ENCODE results near the gene C1QTNF12. TPM values are rescaled to one million over a fixed set of nuclear protein-coding genes. Genes with fewer than 3 reads are reported as not detected.
A peak's percentile ranks its signal among the peaks of the same experiment; 100 is the strongest.
"Not testable (repeated sequence)": the region's sequence is repeated elsewhere in the genome, so short reads cannot be mapped to it uniquely, and the experiment has no call there.

The C1QTNF12 gene
- polyA plus RNA-seq, 1 of the 3 experiments (the other 2 are of a cell fraction) = 0.59 TPM

GRCh38 chr1:1197188-1197500, 49.4 kb downstream of the C1QTNF12 start:
- Histone ChIP-seq H3K27me3 (ENCODE audit: insufficient read depth) (no peaks in the 10 kb centered on the region), H3K4me2 (no peak overlapping the region), H3K9ac (no peak overlapping the region), H3F3A (replicated peaks; ENCODE audit: insufficient read depth) (no peaks in the 10 kb centered on the region), H3K79me2 (ENCODE audit: insufficient read depth) (no peaks in the 10 kb centered on the region), H3K9me3 (no peaks in the 10 kb centered on the region), H3K4me3 (ENCODE audit: low read depth in 2 of 2, low read length in 1 of 2) (no peak overlapping the region), H3K4me1 (ENCODE audit: control insufficient read depth in 1 of 2, insufficient read depth in 2 of 2, low read depth in 1 of 2, low read length in 1 of 2) (no peaks in the 10 kb centered on the region), H2AFZ (ENCODE audit: low read depth) (no peak overlapping the region), H4K20me1 (ENCODE audit: insufficient read depth) (no peaks in the 10 kb centered on the region), H3K27ac (ENCODE audit: low read depth in 2 of 2, low read length in 1 of 2) (no peak overlapping the region), H3K36me3 (replicated peaks in 1 of 2; ENCODE audit: control insufficient read depth in 1 of 2, insufficient read depth in 2 of 2, low read length in 1 of 2) (no peaks in the 10 kb centered on the region), H3K9me2 (no peaks in the 10 kb centered on the region)
- CTCF ChIA-PET = interaction anchor here (3.1 kb wide), 1 partner anchor 75 kb away, joined by 14 read pairs; no protein-coding TSS in a partner anchor
- no peak for TF ChIP-seq TAF1 (IDR thresholded peaks at IDR 0.05; ENCODE audit: borderline replicate concordance, low read depth, low read length)
- no peak for TF ChIP-seq TCF12 (IDR thresholded peaks at IDR 0.05)
- TF ChIP-seq, protein P1, sequence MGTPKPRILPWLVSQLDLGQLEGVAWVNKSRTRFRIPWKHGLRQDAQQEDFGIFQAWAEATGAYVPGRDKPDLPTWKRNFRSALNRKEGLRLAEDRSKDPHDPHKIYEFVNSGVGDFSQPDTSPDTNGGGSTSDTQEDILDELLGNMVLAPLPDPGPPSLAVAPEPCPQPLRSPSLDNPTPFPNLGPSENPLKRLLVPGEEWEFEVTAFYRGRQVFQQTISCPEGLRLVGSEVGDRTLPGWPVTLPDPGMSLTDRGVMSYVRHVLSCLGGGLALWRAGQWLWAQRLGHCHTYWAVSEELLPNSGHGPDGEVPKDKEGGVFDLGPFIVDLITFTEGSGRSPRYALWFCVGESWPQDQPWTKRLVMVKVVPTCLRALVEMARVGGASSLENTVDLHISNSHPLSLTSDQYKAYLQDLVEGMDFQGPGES (IDR thresholded peaks at IDR 0.05; ENCODE audit: low read depth, low read length) = no peak
- no peak for TF ChIP-seq RAD21 (IDR thresholded peaks at IDR 0.05; ENCODE audit: low read length)
- TF ChIP-seq RFX5 (IDR thresholded peaks at IDR 0.05; ENCODE audit: low read length) = no peak
- TF ChIP-seq JUND (IDR thresholded peaks at IDR 0.05) = no peak
- peak; percentile 20 for DNase-seq
- WGBS (ENCODE audit: low lambda C conversion rate) = 81% methylated on average over 8 of the region's 8 CpGs
- POLR2A ChIA-PET = no interaction called here

DNA sequence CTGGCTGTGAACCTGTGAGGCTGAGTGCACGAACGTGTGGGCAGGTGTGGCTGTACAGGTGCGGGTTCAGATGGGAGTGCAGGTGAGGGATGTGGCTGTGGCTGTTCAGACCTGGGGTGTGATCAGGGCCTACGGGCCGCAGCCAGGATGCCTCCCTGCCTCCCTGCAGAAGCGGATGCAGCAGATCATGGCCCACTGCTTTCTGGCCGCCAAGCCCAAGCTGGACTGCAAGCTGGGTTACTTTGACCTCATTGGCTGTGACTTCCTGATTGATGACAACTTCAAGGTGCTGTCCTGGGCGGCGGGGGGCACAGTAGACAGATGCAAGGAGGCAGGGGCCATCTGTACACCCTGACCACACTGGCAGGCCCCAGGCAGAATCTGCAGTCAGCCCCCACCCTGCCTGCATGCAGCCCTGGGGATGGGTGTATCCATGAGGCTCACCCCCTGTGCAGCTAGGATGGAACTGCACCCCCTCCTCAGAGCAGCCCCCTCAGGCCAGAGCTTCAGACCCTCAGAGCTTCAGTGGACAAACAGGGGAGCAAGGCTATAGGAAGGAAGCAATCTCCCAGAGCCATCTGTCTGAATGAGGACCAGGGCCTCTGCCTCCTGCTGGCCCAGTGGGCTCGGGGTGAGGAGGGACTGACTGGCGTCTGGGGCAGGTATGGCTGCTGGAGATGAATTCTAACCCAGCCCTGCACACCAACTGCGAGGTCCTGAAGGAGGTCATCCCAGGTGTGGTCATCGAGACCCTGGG, 49.9 kb downstream of the C1QTNF12 start:
- CTCF ChIA-PET = interaction anchor here (0.8 to 3.1 kb wide), 2 partner anchors 22 to 75 kb away, joined by 3 to 14 read pairs; no protein-coding TSS in a partner anchor
- DNase-seq = peak; percentile 33

GRCh38 chr1:1195726-1196125, 50.8 kb downstream of the C1QTNF12 start:
- H4K20me1 ChIP-seq (ENCODE audit: insufficient read depth); H3K4me3 ChIP-seq (ENCODE audit: low read depth in 2 of 2, low read length in 1 of 2); DNase-seq; H2AFZ ChIP-seq (ENCODE audit: low read depth); H3K9ac ChIP-seq; H3K36me3 ChIP-seq (replicated peaks in 1 of 2; ENCODE audit: control insufficient read depth in 1 of 2, insufficient read depth in 2 of 2, low read length in 1 of 2); H3F3A ChIP-seq (replicated peaks; ENCODE audit: insufficient read depth); H3K4me2 ChIP-seq; H3K9me2 ChIP-seq; H3K79me2 ChIP-seq (ENCODE audit: insufficient read depth); H3K27me3 ChIP-seq (ENCODE audit: insufficient read depth); POLR2A ChIA-PET; H3K27ac ChIP-seq (ENCODE audit: low read depth in 2 of 2, low read length in 1 of 2); H3K9me3 ChIP-seq; H3K4me1 ChIP-seq (ENCODE audit: control insufficient read depth in 1 of 2, insufficient read depth in 2 of 2, low read depth in 1 of 2, low read length in 1 of 2): not testable (repeated sequence)
- 79% methylated on average over 6 of the region's 6 CpGs for WGBS (ENCODE audit: low lambda C conversion rate)
- CTCF ChIA-PET = interaction anchor here (3.1 kb wide), 1 partner anchor 74 kb away, joined by 14 read pairs; no protein-coding TSS in a partner anchor

More for the DNA sequence above, 49.9 kb downstream of the C1QTNF12 start:
- Histone ChIP-seq H3K36me3 (replicated peaks in 1 of 2; ENCODE audit: control insufficient read depth in 1 of 2, insufficient read depth in 2 of 2, low read length in 1 of 2) (no peaks in the 10 kb centered on the region), H3K4me1 (ENCODE audit: control insufficient read depth in 1 of 2, insufficient read depth in 2 of 2, low read depth in 1 of 2, low read length in 1 of 2) (no peaks in the 10 kb centered on the region), H3K27ac (ENCODE audit: low read depth in 2 of 2, low read length in 1 of 2) (no peak overlapping the region), H3K4me2 (no peak overlapping the region), H4K20me1 (ENCODE audit: insufficient read depth) (no peaks in the 10 kb centered on the region), H3K9me3 (no peaks in the 10 kb centered on the region), H3K79me2 (ENCODE audit: insufficient read depth) (no peaks in the 10 kb centered on the region), H3K9me2 (no peaks in the 10 kb centered on the region), H2AFZ (ENCODE audit: low read depth) (no peak overlapping the region), H3K4me3 (ENCODE audit: low read depth in 2 of 2, low read length in 1 of 2) (no peak overlapping the region), H3K27me3 (ENCODE audit: insufficient read depth) (no peaks in the 10 kb centered on the region; the same call in 1 of the 2 replicates), H3K9ac (no peak overlapping the region), H3F3A (replicated peaks; ENCODE audit: insufficient read depth) (no peaks in the 10 kb centered on the region)
- TF ChIP-seq, protein P2, sequence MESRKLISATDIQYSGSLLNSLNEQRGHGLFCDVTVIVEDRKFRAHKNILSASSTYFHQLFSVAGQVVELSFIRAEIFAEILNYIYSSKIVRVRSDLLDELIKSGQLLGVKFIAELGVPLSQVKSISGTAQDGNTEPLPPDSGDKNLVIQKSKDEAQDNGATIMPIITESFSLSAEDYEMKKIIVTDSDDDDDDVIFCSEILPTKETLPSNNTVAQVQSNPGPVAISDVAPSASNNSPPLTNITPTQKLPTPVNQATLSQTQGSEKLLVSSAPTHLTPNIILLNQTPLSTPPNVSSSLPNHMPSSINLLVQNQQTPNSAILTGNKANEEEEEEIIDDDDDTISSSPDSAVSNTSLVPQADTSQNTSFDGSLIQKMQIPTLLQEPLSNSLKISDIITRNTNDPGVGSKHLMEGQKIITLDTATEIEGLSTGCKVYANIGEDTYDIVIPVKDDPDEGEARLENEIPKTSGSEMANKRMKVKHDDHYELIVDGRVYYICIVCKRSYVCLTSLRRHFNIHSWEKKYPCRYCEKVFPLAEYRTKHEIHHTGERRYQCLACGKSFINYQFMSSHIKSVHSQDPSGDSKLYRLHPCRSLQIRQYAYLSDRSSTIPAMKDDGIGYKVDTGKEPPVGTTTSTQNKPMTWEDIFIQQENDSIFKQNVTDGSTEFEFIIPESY (IDR thresholded peaks at IDR 0.05; ENCODE audit: borderline replicate concordance, low read depth) = no peak
- TF ChIP-seq JUND (IDR thresholded peaks at IDR 0.05) = no peak
- no peak for TF ChIP-seq NFIC (IDR thresholded peaks at IDR 0.05; ENCODE audit: borderline replicate concordance)
- TF ChIP-seq EP300 (IDR thresholded peaks at IDR 0.05; ENCODE audit: borderline replicate concordance in 1 of 2, low read depth in 1 of 2, low read length in 1 of 2) = no peak
- TF ChIP-seq CTCF (IDR thresholded peaks at IDR 0.05) = no peak
- no peak for TF ChIP-seq FOXM1 (IDR thresholded peaks at IDR 0.05; ENCODE audit: low read depth)
- TF ChIP-seq NRF1 (IDR thresholded peaks at IDR 0.05; ENCODE audit: low read depth, low read length) = no peak
- no peak for TF ChIP-seq RCOR1 (IDR thresholded peaks at IDR 0.05; ENCODE audit: low read length)
- TF ChIP-seq GATA2 (CRISPR knock-in tag; IDR thresholded peaks at IDR 0.05) = no peak
- no peak for TF ChIP-seq GABPA (IDR thresholded peaks at IDR 0.05; ENCODE audit: low read depth)
- no peak for TF ChIP-seq RAD21 (IDR thresholded peaks at IDR 0.05; ENCODE audit: low read length)
- 62% methylated on average over 4 of the region's 13 CpGs for WGBS (ENCODE audit: low lambda C conversion rate)
- POLR2A ChIA-PET = no interaction called here

Measured in SK-N-SH (cell line).